Inferior parietal cortex (tissue), 1 donor: ENCODE measurements around the gene PML.
"Not testable (repeated sequence)": the region's sequence is repeated elsewhere in the genome, so short reads cannot be mapped to it uniquely, and the experiment has no call there.

Experiments
- DNase-seq: peaks from one replicate; pipeline ENCODE4 v3.0.0-alpha.2; 2016; ENCODE audit errors: extremely low spot score

The PML gene

DNA sequence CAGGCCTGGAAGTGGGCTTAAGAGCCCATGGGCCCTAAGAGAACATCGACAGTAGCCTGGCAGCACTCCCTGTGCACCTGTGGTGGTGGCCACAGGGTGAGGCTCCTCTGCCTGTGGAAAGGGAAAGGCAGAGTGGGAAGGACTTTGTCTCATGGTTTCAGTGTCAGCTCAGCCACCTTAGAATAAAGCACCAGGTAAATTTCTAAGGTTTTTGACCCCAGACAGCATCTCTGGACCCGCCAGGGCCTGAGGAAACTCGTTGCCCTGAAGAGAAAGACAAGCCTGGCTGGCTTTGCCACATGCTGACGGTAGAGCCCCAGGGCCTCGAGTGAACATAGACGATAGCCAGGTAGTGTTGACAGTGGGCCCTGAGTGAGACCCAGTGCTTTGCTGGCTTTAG, 65.7 kb downstream of the PML start:
- no peak for DNase-seq

DNA sequence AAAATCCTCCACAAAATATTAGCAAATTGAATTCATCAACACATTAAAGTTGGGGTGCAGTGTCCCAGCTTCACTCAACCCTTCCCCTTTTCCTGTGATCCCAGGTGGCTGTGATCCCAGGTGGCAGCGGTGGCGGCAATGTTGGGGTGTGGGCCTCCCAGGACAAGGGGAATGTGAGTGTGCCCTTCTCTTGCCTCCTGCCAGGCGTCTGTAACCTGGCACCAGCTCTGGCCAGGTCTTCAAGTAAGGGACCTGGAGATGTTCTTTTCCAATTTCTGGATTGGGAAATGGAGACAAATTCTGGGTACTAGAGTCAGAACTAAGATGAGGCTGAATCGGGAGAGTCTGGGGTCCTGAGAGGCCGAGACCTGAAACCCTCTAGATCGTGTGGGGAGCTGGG, 67.7 kb downstream of the PML start:
- no peak for DNase-seq

DNA sequence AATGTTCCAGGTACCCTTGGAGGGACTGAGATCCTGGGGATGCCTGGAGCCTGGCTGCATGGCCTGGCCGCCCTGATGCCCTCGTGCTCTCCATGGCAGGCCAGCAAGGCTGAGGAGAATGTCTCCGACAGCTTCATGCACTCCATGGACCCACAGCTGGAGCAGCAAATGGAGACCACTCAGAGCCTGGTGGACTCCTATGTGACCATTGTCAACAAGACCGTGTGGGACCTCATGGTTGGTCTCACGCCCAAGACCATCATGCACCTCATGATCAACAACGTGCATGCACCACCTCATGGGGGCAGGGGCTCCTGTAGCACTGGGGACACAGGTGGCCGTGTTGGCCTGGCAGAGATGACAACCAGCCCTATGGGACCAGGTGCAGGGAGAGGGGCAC, 68.2 kb downstream of the PML start:
- DNase-seq, result no peak

DNA sequence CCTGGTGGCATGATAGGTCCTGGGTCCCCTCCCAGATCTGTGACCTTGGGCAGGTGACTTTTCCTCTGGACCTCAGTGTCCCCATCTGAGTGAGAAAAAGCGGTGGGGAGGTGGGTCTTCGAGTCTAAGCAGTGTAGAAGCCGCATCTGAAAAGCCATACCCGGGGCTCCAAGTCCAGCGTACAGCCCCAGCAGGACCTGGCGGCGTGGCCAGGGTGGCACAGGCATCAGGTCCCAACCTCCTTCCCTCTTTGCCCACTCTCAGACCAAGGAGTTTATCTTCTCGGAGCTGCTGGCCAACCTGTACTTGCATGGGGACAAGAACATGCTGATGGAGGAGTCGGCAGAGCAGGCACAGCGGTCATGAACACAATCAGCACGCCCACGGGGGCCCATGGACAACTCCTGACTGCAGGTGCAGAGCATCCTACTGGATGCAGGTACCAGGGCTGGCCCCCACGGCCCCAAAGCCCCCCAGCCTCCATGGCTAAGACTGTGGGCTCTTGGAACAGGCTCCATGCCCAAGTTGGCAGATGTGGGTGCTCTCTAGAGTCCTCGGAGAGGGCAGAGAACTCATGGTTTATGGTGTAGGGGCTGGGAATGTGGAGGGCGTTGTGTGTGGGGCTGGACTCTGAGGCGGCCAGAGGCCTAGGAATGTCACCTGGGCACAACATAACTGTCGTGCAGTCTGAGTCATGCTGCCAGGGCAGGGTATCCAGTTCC, 69.1 kb downstream of the PML start:
- not testable (repeated sequence) for DNase-seq

DNA sequence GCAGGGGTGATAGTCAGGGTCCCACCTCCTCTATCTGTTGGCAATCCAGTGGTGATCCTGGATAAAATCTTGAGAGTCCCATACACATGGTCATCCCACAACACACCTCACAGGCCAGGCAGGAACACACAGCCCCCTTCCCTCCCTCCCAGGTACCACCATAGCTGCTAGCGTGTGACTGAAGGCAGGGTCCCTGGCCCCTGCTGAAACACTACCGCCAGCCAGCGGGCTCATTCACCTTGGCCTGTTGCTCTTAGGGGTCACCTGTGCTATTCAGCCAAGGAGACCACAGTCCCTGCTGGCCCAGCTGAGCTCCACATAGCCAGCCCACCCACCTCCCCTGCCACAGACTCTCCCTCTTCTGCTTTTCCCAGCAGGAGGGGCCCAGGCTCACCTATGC, 69.7 kb downstream of the PML start:
- not testable (repeated sequence) for DNase-seq

DNA sequence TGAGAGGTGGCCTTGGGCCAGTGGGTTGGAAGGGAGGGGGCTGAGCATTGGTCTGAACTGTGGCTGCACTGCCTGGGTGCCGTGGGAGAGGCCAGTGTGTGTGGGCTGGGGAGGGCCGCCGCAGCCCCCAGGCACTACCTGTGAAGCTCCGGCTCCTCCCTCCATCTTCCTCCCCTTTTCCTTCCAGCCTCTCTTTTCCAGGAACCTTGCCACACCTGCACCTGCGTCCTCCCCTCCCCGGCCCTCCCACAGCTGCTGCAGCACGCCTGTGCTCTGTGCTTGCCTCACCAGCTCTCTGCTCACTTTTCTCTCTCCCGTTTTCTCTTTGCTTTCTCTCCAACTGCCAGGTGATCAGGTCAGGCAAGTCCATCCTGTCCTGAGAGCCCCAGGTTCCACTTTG, 70.3 kb downstream of the PML start:
- not testable (repeated sequence) for DNase-seq

DNA sequence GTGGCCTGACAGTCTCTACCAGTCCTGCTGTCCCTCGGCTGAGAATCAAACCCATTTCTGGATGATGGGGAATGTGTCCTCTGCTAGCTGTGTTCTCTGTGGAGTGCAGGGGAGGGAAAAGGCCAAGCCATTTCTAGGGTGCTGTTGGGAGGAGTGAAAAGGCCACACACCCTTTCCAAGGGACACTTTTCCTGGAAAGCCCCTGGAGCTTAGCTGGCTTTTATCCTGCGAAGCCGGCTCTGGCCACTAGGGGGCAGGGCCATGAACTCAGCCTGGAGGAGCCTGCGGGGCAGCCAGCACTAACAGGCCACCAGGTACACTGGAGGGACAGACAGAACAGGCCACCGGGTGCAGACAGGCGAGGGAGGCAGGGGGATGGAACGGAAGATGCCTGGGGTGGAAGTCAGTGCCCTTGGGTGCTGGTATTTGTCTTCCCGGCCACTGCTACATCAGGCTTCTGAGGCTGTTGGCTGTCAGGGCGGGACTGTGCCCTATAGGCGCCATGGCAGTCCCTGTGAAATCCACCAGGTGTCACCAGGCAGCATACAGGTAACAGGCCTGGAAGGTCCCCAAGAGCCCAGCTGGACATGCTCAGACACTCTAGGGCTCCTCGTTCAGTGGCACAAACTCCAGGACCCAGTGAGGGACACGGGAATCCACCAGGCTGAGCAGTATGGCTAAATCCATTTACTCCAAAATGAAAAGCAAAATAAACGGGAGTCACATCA, 71.3 kb downstream of the PML start:
- not testable (repeated sequence) for DNase-seq

DNA sequence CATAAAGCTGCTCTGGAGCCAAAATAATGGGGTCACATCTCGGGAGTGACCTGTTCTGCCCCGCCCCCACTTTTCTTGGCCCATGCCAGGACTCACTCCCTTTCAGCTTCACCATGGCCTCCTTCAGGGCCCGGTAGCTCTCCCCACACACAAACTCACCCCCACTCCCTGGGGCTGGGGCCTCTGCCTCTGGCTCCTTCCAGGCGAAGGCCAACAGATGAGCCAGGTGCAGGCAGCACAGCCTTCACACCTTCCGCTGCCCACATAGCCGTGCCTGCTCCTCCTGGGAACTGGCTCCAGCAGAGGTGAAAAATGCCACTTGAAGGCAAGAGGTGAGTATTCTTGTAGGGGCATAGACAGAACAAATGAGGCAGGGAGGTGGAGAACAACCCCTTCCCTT, 77.1 kb downstream of the PML start:
- not testable (repeated sequence) for DNase-seq

DNA sequence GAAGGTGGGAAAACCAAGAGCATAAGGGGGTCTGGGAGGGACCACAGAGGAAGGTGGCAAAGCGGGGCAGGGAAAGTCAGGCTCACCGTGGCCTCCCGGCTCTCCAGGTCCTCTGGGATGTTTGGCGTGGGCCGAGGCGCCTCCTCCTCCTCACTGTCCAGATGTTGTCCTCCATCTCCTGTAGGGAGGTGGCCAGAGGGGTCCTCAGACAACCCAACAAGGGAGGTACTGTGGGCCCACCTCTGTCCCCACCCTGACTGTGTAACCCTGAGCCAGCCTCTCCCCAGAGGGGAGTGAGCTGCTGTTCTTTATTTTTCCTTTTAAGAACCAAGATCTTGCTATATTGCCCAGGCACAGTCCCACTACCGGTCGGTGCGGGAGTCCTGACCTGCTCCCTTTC, 77.6 kb downstream of the PML start:
- not testable (repeated sequence) for DNase-seq

DNA sequence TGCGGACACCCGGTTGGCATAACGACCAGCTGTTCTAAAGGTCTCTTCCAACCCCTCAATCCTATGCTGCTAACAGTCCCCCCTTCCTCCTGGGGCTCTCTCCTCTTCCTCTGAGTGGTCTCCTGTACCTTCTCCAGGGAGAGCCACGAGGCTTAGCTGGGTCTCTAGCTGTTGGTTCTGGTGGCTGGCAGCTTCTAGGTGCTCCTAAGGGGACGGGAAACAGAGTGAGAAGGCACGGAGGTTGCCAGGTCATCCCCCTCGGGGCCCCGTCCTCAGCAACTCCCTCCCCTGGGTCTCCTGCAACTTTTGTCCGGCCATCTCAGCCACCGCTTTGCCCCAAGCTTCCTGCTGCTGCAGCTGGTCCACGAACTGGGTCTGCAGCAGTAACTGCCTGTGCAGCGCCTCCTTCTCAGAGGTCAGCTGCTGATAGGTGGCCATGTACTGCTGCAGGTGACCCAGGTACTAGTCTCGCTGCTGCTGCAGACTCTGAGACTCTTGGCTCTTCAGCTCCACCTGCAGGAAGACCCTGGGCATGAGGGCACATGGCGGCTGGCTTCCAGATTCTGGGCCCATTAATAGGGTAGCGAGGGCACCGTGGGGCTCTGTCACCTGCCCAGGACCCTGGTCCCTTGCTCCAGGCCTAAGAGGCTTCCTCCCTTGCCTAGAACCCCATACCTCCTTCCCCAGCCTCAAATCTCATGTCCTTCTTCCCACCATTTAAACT, 78.3 kb downstream of the PML start:
- DNase-seq, result not testable (repeated sequence)

DNA sequence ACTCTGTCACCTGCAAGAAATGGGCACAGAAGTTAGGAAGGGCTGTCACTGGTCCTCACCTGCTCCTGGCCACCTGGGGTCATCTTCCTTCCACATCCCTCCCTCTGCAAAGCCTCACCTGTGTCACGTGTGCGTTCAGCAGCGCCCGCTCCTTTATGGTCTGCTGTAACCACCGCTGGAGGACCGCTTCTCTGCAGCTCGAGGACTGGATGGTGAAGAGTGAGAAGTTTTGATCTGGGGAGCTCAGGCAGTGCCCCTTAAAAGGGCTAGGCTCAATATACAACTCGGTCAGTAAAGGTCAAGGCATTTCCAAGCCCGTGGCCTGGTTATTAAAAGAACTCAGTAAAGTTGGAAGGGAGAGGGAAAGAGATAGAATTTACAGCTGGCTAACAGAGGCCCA, 81.3 kb downstream of the PML start:
- not testable (repeated sequence) for DNase-seq

DNA sequence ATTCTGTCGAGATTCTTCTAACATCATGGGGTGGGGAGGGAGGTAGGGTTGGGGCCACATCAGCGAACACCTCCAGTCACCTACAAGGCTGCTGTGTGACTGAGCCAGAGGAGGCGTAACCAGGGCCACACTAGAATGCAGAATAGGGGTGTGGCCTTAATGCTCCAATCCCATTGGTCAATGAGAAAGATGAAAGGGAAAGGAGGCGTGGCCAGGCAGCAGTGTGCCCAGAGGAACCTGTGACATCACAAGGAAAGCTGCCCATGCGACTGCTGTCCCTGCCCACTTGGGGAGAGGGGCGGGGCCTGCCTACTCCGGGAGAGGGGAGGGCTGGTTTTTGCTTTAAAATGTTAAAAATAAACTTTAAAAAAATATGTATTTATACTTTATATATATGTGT, 87.9 kb downstream of the PML start, which contains the start of gene GOLGA6A:
Gene GOLGA6A, minus strand, starts transcription at position 101 of the 400 bp plus-strand sequence. Its CDS starts 41 bp downstream, at position 60.
- DNase-seq, result not testable (repeated sequence)

DNA sequence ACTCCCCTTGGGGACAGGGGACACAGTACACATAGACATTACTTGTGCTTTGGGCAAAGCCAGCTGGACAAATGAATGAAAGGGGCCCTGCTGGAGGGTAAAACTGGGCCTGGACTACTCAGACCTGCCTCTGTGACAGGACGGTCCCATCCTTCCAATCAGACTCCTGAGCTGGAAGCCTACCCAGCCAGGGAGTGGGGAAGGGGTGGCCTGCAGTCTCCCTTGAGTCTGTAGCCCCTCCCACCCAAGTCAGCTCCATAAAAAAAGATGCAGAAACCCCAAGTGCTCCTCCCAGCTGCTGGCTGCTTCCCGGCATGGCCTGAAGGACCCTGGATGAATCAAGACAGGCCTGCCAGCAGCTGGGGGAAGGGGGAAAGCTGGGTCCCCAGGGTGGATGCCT, 100.1 kb downstream of the PML start:
- DNase-seq, result not testable (repeated sequence)

DNA sequence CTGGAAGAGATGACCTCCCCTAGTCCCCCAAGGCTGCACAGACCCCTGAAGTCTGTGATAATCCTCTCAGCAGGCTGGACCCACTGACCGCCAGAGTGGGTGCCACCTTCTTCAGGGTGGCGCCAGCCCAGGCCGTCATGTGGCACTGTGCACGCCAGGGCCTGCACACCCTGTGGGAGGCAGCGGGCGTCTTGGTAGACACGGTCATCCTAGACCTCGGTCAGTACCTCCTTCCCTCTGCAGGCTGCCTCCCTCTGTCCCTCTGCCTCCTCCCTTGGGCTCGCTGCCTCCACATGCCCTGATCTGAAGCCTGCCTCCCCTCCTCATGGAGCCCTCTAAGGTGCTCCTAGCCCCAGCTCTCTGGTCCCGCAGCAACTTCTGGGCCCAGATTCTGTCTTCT, 101.1 kb downstream of the PML start:
- not testable (repeated sequence) for DNase-seq

DNA sequence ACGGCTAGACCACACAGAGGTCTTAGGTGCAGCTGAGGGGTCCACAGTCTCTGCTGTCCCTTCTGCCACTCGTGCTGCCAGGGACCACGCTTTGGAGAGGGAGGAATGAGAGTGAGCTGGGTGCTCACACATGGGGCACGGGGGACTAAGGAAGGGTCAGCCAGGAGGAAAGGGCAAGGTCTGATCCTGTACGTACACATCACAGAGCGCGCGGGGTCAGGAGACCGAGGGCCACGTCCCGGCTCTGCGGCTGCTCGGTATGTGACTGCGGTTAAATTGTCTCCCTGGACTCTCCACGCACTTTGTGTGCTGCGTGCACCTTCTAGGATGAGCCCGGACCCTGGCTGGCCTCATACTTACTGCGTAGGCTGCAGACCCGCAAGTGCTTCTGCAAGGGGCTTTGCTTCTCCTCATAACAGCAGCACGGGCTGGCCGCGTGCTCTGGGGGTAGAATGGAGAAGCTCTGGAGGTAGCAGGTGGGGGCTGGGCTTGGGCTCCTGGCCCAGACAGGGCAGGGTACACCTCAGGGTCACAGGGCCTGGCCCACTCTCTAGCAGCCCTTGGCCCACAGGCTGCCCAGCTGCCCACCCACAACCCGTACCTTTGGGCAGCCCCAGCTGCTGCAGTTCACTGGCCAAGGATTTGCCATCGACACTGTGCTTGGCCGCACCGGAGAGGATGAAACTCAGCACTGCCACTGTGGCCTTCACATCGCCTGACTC, 102.4 kb downstream of the PML start:
- not testable (repeated sequence) for DNase-seq
